ENCODE data around the gene MRPL53.
"Not testable (repeated sequence)": the region's sequence is repeated elsewhere in the genome, so short reads cannot be mapped to it uniquely, and the experiment has no call there.

The MRPL53 gene

DNA sequence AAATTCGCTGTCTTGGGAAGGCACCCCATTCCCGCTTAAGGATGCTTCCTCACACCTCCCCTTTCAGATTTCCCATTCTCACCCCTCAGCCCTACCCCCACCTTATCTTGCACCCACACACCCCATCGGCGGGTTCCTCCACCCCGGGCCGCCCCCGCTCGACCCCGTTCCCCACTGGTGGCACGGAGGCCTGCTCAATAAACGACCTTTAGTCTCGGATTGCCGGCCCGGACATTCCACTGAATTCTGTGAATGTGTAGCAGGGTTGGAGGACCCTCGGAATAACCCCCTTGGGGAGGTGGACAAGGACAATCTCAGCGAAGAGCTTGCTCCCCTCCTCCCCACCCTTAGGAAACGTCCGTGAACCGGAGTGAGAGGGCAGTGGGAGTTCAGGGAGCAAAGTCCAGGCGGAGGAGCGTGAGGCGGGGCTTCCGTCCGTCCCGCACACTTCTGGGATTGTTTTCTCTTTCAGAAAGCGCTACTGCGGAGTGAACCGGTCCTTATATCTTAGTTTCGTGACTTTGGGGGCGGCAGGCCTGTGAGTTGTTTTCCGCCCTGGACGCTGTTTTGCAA lies 29.8 kb upstream of the MRPL53 start:
- no peak for DNase-seq

DNA sequence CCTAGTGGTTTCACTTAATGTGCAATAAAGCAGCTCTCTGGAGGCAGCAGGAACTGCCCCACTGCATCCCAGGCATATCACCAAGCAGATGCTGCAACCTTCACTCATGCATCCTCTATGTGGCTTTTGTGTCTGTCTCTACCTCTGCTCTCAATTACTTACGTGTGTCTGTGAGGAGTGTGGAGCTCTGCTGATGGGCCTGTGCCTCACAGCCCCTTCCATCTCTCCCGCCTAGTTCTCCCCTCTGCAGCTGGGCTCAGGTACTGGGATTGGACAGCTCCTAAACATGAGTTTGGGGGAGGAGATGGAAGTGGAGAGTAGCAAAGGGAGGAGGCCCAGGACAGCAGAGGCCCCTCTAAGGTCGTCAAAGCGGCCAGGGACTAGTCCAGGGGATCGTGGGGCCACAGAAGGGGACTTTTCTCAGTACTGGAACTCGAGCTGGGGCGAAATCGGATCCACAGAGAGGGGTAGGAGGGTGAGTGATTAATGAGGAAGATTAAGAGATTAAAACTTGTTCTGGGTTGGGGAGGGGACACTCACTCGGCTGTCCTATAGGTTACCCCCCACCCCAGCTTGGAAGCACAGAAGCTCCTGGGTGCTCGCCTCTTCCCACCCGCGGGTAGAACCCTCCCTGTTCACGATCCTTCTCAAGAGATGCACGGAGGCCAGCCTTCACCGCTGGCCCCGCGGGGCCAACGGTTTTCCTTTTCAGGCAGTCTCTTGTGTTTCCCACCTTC lies 29.0 kb upstream of the MRPL53 start:
- DNase-seq: no peak

DNA sequence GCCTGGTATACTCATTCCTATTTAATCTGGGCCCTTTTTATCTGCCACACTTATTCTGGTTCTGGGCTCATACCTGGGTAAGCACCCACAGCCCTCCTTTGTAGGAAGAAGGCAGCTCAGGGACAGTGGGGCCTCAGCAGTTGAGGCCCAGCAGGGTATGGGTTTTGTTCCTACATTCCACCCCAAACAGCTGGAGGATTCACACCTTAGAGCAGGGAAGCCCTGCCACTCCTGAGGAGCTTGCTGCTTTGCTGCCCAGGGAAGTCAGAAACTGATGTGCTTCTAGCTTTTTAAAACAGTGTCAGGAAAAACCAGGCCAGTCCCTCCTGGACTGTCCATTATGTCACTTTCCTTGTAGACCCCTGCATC lies 28.1 kb upstream of the MRPL53 start:
- DNase-seq: no peak

DNA sequence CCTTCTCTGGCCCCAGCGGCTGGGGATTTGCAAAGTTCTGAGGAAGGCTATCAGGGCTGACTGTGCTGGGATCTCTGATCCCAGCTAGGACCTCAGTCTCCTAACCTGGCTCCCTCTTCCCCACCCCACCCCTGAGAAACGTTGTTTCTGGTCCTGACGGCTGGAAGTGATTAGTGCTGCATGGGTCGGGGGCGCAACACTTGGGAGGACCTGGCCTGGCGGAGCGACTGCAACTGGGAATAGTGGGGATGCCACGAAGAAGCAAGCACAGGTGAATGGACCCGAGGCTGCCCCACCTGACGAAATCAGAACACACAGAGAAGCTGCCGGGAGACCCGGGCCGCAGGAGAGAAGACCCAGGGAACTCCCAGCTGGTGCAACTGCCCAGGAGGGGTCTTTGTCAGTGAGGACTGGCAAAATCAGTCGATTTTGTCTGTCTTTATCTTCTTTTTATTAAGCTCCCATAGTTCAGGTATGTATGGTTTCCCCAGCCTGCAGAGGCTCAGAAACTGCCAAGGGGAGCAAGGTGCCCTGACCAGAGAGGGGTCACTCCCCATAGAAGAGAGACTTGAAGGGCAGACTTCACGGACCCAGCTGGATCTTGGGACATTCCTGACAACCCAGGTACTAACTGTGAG lies 27.6 kb upstream of the MRPL53 start:
- DNase-seq: no peak

DNA sequence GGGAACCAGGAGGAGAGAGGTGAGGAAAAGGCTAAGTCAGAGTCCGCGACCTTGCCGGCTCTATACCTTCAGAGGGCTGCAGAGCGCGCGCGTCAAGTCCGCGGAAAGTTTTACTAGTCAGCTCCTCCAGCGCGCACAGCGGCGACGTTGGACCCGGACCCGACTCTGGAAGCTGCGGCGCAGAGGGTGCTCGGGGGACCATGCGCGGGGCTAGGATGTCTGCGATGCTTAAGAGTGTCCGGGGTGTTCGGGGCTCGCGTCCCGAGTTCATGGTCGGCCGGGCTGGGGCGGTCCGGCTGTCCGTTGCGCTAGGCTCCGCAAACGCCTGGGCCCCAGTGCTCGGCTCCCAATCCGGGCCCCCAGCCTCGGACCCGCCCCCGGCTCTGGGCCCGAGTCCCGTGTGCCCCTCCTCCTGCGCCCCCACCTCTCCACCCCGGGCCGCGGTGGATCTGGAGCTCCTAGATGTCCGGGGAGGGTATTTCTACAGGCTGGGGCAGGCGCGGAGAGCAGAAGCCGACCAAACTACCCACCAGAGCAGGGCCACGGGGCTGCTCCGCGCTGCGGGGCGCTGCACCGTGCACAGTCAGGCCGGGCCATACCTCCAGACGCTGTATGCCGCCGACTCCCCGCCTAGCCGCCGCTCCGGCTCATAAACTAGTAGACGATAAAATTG lies 26.9 kb upstream of the MRPL53 start, which contains the start of gene LBX2:
Gene LBX2, minus strand, starts transcription at position 337 of the 673 bp plus-strand sequence. Its CDS starts 66 bp downstream, at position 271.
- DNase-seq: no peak

DNA sequence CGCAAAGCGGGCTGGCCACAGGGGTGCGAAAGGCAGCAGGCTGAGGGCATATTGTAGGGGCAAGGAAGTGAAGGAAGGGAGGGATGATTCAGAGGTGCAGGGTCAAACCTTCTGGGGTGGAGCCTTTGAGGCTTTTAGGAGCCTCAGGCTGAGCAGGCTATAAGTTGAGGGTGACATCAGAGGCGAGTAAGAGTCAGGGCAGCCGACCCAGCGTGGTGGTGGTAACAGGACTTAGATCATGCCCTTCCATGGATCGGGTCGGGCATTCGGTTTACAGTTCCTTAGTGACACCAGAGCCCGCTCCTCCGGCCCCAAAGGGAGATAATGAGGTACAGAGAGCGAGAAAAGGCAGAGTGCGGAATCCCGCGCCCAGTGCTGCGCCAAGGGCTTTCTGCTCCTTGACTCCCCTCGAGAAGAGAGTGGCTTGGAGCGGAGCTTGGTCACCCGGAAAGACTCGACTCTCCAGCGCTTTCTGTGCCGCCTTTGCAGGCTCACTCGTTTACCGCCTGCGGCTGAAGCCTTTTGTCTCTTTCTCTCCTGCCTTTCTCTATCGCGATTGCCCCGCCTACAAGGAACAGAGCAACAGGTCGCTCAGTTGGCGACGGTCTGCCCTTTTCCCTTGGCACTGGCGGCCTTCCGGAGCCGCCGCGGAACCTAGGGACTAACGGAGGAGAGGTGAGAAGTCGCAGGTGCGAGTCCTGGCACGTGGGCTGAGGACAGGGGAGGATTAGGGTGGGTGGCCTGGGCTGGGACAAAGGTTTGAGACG lies 26.2 kb upstream of the MRPL53 start:
- DNase-seq: no peak

DNA sequence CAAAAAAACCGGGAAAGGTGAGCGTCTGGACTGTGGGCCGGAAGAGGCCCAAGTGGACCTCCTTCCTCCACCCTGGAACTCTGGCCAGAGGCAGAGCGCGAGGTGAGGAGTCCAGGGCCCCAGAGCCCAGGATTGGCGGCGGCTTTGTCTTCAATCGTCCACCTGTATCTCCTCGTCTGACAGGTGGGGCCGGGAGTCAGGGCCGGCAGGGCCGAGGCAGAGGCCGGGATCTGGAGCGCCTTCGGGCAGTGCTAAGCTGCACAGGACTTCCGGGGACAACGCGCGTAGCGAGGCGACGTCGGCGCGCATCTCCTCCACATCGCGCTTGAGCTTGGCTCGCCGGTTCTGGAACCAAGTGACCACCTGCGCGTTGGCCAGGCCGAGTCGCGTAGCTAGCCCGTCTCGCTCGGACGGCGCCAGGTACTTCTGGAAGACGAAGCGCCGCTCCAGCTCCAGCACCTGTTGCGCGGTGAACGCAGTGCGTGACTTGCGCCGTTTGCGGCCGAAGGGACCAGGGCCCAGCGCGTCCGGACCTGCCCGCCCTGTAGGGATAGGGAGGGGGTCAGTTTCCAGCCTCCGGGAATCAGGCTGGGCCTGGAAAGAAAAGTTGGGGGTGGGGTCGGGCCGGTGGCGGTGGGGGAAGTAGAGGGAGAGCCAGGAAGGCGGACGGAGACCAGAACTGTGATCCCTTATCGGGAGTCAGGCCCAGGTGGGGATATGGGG lies 25.5 kb upstream of the MRPL53 start:
- no peak for DNase-seq

DNA sequence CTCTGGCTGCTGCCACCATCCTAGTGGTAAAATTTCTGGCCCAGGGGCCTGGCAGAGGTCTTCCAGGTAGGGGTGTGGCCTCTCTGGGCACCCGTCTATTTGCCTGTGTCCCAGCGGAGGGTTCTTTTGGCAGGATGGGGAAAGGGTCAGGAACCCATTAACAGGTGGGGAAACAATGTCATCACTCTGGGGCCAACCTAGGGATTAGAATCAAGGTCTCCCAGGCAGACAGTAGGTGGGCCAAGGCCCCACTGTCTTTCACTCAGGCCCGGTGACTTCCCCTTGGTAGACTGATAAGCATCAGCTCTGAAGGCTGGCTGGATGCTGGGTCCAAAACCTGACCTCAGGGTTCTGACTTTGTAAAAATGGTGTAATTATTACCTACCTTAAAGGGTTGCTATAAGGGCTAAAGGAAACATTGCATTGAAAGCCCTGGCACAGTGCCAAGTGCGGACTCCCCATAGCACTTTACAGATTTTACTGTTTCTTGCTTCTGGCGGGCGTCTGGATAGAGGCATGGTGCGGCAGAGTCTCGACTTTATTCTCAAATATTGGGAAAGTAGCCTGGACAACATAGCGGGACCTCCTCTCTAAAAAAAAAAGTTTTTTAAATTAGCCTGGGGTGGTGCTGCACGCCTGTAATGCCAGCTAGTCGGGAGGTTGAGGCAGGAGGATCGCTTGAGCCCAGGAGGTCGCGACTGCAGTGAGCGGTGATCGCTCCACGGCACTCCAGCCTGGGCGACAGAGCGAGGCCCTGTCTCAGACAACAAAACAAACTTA lies 24.7 kb upstream of the MRPL53 start:
- no peak for DNase-seq

DNA sequence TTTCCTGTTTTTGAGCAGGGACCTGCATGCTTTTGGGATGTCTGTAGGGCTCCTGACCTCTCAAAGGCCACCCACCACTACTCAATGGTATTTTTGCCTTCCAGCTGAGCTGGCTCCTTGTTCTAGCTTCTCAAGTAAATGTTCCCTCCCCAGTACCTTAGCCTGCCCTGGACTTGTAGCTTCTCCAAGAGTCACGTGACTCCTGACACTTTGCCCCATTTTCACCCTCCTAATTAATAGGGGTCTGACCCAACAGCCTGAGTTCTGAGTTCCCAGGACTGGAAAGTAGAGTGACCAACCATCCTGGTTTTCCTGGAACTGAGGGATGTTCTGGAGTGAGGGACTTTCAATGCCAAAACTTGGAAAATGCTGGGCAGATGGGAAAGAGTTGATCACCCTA lies 23.0 kb upstream of the MRPL53 start:
- DNase-seq: no peak

DNA sequence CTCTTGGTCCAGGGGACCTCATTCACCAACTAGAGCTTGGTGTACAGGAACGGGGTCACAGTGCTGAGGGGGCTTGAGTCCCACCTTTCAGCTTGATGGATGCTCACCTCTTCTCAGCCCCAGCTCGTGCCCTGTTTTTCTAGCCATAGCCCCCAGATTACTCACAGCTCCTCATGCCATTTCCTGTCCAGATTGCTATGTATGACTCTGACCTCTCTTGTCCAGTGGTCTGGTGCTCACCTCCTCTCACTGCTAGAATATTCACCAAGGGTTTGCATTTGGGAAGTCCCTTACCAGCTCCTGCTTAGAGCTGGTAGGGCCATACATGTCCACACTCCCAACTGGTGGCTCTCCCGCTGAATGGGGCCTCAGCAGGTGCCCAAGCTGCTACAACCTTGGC lies 21.1 kb upstream of the MRPL53 start:
- DNase-seq: no peak

DNA sequence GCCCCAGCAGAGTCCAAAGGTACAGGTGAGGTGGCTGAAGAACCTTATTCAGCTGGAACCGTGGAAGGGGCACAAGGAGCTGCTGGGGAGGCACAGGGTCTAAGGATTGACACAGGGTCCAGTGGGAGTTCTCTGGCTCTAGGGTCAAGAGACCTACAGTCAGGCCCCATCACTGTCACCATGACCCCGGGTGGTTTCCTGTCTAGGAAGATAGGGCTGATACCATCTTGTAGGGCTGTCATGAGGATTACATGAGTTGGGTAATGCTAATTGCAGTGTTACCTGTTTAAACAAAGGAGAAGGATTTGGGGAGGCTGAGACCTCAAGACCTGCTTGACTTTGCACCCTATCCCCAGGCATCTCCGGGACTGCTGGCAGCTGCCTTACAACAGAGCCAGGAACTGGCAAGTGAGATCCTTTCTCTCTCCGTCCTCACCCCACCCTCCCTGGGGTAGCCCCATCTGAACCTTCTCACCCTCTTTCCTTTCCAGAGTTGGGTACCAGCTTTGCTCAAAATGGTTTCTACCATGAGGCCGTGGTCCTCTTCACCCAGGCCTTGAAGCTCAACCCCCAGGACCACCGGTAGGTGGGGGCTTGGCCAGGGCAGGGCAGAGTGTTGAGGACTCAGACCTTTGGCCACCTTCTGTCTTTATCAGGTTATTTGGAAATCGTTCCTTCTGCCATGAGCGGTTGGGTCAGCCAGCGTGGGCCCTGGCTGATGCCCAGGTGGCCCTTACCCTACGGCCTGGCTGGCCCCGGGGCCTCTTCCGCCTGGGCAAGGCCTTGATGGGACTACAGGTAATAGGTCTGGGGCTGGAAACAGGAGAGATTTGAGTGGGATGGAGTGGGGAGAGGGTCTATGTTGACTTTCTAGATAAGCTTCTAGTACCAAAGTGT lies 19.4 kb upstream of the MRPL53 start:
- DNase-seq: no peak

DNA sequence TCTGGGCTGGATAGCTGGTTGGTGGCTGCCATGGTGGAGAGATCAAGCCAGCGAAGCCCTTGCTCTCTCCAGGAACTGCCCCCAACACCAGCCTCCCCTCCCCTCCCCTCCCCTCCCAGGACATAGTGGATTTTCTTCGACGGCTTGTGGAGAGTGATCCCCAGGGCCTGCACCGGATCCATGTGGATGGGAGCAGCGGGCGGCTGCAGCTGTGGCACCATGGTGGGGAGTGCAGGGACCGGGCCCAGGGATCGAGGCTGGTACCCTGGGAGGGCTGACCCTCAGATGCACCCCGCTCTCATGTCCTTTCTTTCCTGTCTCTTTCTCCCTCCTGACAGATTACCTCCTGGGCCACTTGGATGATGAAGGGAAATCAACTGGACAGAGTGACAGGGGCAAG lies 17.4 kb upstream of the MRPL53 start:
- no peak for DNase-seq

DNA sequence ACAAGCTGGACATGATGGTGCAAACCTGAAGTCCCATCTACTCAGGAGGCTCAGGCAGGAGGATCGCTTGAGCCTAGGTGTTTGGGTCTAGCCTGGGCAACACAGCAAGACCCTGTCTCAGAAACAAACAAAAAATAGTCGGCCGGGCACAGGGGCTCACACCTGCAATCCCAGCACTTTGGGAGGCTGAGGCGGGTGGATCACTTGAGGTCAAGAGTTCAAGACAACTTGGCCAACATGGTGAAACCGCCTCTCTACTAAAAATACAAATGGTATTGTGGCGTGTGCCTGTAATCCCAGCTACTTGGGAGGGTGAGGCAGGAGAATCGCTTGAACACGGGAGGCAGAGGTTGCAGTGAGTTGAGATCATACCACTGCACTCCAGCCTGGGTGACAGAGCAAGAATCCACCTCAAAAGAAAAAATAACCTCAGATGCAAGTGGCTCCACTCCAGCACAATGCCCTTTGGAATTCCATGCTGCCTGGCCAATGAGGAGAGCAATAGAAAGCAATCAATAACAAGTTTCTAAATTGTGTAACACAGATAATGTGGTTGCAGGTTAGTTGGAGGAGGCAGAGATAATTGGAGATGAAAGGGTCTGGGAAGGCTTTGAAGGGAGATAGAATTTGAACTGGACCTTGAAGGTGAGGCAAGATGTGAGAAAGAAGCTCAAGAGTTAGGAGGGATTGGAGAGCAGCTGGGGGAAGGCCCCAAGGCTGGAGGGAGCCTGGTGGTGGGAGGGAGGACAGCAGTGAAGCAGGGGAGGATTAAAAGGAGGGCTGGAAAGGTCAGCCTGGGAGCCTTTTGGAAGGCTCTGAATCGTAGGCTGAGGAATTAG lies 16.4 kb upstream of the MRPL53 start:
- no peak for DNase-seq

DNA sequence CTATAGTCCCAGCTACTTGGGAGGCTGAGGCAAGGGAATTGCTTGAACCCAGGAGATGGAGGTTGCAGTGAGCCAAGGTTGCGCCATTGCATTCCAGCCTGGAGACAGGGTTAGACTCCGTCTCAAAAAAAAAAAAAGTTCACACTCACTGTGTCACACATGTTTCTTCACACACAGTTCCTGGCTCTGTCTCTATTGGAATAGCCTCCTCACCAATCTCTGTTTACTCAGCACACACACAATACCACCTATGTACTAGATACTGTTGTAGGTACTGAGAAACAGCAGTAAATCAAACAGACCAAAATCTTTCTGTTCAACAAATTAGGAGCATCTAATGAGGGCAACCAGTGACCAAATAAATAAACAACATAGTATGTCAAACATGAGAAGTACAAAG lies 13.7 kb upstream of the MRPL53 start:
- DNase-seq: no peak

DNA sequence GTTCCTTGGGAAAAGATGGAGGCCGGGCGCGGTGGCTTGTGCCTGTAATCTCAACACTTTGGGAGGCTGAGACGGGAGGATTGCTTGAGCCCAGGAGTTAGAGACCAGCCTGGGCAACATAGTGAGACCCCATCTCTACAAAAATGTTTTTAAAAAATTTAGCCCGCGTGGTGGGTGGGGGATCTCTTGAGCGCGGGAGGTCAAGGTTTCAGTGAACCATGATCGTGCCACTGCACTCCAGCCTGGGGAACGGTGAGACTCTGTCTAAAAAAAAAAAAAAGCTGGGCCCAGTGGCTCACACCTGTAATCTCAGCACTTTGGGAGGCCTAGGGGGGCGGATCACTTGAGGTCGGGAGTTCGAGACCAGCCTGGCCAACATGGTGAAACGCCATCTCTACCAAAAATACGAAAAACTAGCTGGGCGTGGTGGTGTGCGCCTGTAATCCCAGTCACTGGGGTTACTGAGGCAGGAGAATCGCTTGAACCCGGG lies 11.2 kb upstream of the MRPL53 start:
- not testable (repeated sequence) for DNase-seq

DNA sequence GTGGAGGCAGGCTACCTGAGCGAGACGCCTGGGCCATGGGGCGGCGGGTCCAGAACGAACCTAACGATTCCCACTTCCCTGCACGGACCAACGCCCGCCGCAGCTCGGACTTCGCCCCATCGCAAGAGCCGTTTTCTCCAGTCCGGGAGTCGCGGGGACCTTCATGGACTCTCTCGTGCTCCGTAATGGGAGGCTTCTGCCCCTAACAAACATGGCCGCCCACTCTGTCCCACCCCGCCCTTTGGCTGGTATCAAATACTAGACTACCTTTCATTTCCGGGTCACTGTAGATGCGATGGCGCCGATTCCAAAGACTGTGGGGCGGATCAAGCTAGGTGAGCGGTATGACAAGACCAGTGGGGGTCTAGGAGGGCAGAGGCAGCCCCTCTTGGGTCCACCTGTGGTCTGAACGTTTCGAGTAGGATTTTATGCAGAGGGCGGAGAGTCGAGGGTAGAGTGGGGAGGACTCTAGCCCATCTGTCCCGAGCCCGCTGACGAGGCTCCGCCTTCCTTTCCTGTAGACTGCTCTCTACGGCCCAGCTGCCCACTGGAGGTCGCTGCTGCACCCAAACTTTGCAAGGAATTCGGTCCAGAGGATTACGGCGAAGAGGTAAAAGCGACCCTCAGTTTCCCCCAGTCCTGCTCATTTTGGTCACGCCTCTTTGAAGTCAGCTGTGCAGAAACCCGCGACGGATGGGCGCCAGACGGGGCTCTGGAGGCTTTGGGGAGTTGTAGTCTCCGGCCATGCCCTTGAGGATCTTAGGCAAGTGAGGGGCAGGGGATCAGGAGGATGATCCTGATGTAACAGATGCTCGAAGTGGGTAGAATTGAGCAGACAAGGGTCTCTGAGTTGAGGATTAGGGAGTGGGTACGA lies 10.6 kb upstream of the MRPL53 start, which contains the start of the genes CCDC142 and TTC31:
Gene CCDC142, minus strand, starts transcription at position 198 of the 874 bp plus-strand sequence. Its CDS starts 161 bp downstream, at position 37.
Gene TTC31, plus strand, starts transcription at position 281 of the 874 bp plus-strand sequence. Its CDS starts 15 bp downstream, at position 296.
- peak; percentile 94 for DNase-seq

DNA sequence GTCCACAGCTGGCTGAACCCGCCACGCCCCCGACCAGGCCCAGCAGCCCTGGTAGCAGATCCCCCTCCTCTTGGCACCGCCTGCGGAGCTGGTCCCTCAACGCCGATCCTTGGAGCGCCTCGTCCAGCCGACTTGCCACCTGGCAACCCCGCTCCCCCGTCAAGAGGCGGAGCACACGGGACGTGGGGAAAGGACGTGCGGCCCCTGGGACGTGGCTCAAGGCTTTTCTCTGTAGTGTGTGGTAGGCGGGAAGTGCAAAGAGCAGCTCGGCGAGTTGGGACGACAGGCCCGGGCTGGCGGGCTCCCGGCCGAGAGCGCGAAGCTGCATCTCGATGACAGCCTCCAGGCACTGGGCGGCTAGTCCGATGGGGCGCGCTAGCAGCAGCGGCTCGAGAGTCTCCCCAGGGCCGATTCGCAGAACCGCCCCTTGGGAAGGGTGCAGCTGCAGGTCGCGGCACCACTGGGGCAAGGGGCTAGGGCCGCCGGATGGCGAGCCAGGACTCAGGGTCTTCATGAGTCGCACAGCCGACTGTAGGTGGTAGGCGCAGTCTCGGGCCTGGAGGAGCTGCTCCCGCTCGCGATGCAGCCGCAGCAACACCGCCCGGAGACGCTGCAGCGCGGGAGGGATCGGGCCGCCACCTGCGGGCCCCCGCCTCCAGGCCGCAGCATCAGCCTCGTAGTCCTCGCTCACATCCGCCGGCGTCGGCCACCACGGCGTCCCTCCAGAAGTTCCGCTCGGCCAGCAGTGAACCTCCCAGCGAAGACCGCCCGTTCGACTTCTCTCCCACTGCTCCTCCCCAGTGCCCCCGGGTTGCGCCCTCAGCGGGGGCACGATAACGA lies 9.7 kb upstream of the MRPL53 start:
- DNase-seq: peak; percentile 70

Measured in NCI-H1092 treated with DMSO at 0.1 percent for 48 hours (cell line).